ENCODE data around the gene PARP3.

Gene PARP3

DNA sequence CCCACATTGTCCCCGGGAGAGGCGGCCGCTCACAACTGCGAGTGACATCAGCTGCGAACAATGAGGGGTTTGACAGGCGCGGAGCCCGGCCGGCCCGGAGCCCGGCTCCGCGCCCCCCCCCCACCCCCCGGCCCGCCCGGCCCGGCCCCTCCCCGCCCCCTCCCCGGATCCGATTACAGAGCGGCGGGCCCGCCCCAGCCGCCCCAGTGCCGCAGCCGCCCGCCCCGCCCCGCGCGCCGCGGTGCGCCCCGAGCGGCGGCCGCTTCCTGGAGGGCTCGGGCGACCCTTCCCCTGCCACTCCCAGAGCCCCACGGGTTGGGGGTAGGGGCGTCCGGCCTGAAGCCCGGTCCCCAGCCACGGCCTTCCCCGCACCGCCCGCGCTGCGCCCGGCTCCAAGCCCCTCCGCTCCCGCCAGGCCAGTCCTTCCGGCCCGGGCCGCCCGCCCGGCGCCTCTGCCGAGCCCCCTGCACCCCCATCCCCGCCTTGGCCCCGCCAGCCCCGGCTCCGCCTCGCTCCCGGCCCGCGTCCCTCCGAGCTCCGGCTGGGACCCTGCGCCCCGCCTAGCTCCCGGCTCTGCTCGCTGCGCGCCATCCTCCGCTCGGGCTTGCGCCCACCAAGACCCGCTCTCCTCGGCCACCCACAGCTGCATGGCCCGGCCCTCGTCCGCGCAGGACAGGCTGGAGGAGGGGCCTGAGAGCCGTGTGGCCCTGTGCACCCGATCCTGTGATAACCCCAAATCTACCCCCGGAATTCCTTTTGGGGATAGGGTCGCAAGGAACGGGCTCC is 25.4 kb downstream of the PARP3 start, which contains the start of gene PCBP4:
Gene PCBP4, minus strand, starts transcription at position 71 of the 786 bp plus-strand sequence. CDS start 6,214 bp downstream, outside the sequence.
- DNase-seq = no peak

DNA sequence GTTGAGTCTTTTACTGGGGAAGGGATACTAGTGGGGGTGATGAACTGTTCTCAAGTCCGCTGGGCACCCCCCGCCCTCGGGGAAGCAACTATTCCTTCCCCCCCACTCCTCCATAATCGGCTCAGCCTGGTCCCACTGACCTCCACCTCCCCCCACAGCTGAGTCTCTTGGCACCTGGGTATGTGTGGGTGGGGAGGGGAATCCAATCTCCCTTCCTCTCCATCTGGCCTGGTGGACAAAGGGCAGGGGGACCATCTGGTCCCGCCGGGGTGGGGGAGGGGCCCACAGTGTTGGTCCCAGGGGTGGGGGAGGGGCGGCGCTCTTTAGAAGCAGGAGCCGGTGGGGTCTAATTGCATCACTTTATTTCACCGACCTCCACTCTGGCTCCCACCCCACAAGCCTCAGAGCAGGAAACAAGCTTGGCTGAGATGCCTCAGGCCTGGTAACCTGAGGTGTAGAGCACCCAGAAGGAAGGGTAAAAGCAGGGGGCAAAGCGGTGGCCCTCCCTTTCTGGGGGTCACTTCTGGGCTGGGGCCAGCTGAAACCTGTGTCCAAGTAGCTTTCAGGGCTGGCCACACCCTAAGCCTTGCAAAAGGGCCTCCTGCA is 26.1 kb downstream of the PARP3 start:
- no peak for DNase-seq

DNA sequence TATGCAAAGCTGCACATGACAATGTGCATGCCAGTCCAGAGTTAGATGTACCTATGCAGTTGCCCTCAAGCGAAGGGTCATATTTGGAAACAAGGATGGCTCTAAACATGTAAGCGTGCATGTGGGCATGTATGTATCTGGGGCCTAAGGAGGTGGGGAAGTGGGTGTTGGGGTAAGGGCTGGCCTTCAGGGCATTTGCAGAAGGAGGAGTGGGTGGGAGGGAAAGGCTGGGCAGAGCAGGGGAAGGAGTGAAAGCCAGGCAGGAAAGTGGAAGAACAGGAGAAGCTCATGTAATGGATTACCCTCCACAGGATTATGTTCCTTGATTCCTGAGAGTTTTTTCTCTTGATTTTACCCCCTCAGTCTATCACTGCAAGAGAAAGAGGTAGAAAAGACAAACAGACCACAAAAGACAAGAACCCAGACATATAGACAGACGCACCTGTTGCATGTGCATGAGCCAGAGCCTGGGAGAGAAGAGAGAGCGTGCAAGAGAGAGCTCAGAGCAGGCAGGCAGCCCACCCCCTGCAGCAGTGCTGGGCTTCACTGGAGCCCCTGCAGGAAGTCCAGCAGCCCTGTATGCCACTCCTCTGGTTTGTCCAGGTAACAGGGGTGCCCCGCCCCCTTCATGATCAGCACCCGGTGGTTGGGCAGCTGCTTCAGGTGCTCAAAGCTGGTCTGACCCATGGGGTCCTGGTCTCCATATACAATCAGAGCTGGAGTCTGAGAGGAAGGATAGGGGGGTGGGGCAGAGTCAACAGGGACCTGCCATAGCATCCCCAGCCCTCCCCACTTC is 26.9 kb downstream of the PARP3 start:
- no peak for DNase-seq

DNA sequence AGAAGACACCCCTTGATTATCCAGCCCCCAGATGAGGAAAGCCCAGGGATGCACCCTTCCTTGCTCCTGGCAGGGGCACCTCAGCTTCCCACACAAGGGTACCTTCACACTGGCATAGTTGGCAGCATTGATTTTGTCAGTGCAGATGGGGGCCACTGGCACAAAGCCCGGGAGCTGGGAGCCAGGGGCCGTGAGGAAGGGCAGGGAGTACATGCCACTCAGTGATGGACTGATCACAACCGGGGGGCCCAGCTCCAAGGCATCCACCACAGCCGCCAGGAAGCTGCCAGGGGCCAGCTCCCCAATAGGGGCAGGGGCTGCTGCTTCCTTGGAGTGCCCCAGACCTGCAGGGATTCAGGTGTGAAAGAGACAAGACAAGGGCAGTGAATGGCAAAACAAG is 27.7 kb downstream of the PARP3 start:
- DNase-seq = no peak

DNA sequence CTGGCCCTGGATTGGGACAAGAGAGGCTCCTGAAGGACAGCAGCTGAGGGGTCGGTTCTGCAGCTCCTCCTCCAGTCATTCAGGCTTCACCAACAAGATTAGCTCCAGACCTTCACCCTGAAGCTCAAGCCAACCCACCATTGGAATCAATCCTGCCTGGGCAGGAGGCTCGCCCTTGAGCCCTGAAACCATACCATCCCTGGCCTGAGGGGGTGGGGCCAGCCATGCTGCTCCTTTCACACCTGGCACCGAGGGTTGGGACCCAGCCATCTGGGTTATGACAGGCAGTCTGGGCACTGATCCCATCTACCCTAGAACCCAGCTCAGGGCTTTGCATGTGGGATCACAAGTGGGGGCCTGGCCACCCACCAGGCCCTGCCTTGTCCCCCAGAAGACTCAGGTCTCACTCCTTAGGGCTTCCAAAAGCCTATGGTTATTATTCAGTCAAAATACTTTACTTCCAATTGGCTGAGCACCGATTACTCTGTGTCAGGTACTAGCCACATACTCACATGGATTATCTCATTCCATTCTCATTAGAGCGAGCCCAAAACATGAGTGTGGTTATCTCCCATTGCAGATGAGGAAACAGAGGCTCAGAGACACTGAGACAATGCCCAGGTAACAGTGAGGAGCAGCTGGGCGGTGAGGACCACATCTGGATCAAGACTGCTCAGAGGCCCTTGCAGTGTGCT is 28.6 kb downstream of the PARP3 start:
- no peak for DNase-seq

DNA sequence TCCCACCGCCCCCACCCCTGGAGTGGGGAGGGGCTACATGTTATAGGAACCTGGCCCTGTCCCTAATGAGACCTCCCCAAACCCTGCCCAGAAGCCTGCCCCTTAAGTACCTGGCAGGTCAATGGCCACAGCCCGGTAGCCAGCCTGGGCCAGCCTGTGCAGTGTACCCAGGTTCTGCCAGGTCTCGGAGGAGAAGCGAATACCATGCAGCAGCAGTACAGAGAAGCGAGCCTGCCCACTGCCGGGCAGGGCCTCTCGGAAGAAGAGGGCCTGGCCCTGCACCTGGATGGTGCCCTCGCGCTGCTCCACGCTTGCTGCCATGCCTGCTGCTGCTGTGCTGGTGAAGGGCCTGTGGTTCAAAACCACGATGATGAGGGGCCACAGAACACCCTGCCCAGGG is 29.2 kb downstream of the PARP3 start:
- DNase-seq = no peak

DNA sequence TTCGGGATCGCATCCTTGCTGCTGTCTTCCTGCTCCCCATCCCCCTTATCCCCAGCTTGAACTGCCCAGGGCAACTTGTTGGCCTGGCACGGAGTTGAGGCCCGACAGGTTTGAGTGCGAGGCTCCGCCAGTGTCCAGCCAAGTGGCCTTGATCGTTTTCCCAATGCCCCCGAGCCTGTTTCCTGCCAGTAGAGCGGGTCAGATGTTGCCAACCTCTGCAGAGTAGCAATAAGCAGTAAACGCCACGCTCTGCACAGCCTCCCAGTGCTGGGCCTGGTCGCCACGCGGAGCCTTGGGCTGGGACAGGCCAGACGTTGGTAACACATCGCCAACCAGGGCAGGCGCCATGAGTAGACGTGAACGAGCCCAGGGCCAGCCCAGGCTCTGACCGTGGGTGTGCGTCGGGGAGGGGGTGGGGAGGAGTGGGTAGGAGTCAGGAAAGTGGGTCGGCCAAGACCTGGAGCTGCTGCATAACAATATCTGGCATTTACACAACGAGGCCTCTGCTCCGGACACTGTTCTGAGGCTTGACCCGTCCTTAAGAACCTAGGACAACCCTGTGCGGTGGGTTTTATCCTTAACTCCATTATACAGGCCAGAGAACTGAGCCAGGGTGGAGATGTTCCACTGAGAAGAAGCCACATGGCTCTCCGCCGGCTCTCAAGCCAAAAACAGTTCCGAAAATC is 32.3 kb downstream of the PARP3 start:
- no peak for DNase-seq

DNA sequence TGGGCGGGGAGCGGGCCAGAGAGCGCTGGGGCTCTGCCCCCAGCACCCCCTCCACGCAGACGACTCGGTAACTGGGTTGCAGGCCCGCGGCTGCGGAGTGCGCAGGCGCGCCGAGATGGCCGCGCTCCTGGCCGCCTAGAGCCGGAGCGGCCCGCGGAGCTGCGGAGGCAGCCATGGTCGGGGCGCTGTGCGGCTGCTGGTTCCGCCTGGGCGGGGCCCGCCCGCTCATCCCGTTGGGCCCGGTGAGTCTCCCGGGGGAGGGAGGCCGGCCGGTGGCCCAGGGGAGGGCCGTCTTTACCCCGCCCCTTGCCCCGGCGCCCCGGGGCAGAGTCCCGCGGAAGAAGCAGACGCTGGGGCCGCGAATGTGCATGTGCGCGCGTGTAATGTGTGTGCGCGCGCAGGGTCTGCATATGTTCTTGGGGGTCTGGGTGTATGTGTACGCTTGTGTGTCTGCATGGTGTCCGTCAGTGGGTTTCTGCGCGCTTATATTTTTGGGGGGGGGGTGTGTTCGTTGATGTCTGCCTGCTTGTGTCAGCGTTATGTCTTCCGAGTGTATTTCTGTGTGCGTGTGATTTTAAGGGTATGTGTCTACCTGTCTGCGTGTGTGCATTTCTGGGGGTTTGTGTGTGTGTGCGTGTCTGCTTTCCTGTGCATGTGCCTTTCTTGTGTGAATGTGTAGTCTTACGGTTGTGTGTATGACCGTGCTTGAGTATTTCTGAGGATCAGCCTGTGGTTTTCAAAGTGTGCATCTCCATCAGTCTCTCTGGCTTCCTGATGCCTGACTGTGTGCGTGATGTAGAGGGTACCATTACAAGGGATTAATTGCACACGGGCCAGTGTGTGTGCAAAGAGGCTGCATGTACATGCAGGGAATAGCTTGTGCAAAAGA is 33.0 kb downstream of the PARP3 start, which contains the start of gene ABHD14A:
Gene ABHD14A, plus strand, starts transcription at position 102 of the 889 bp plus-strand sequence. Its CDS starts 72 bp downstream, at position 174.
- DNase-seq = peak; percentile 48

DNA sequence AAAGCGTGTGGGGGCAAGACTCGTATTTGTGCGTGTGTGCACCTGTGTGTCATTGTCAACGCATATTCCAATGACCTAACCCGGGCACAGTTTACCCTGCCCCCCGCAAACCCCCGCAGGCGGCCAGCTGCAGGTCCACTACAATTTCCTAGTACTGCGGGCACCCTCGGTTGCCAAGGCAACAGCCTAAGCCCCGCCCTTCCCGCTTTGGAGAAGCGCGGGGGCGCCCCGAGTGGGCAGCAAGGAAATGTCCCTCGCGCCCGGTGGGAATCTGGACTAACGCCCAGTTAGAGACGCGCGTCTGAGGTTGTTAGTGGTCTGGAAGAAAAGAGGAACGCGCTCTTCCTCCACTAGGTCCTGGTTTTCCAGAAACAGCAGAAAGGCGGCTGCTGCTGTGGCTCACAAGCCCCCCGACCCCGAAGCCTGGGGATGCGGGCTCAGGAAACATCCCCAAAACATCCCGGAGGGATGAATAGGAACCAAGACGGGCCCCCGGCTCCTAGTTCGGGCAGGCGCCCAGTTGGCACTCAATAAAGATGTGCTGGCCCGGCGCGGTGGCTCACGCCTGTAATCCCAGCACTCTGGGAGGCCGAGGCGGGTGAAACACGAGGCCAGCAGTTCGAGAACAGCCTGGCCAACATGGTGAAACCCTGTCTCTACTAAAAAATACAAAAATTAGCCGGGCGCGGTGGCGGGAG is 33.8 kb downstream of the PARP3 start:
- DNase-seq = no peak

DNA sequence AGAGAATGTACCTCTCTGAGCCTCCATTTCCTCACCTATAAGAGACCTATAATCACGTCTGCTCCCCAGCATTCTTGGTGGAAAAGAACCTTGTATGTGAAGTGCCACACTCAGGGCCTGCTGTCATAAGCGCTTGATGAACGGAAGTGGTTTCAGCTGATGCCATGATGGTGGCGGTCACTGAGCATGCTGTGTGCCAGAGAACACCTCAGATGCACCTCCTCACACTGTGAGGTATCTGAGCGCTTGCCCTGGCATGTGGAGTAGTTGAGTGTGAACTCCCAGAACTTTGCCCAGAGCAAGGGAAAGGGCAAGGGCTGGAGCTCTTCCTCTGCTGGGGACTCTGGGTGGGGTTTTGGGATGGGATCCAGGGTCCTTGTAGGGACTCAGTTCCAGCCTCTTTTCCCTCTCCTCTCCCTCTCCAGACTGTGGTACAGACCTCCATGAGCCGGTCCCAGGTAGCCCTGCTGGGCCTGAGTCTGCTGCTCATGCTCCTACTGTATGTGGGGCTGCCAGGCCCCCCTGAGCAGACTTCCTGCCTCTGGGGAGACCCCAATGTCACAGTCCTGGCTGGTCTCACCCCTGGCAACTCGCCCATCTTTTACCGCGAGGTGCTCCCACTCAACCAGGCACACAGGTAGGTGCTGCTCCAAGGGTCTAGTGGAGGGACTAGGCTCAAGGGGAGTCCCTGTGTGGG is 35.4 kb downstream of the PARP3 start:
- no peak for DNase-seq

DNA sequence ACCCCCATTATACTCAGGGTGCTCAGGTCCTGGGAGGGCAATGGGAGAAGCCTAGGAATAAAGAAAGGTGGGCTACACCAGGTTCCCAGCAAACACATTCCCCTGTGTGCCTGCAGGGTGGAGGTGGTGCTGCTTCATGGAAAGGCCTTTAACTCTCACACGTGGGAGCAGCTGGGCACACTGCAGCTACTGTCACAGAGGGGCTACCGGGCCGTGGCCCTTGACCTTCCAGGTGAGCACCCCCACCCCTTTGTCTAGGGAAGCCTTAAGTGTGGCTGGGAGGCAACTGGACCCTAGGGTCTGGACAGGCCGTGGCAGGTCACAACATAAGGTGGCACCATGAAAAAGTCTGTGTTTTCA is 36.0 kb downstream of the PARP3 start:
- no peak for DNase-seq

DNA sequence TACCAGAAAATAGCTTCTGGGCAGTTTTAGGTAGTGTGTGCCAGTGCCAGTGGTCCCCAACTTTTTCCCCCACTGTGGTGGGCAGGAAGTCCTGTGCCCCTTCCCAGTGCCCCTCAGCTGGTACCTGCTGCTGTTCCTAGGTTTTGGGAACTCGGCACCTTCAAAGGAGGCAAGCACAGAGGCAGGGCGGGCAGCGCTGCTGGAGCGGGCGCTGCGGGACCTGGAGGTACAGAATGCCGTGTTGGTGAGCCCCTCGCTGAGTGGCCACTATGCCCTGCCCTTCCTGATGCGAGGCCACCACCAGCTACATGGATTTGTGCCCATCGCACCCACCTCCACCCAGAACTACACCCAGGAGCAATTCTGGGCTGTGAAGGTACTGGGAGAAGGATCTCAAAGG is 38.1 kb downstream of the PARP3 start:
- no peak for DNase-seq

DNA sequence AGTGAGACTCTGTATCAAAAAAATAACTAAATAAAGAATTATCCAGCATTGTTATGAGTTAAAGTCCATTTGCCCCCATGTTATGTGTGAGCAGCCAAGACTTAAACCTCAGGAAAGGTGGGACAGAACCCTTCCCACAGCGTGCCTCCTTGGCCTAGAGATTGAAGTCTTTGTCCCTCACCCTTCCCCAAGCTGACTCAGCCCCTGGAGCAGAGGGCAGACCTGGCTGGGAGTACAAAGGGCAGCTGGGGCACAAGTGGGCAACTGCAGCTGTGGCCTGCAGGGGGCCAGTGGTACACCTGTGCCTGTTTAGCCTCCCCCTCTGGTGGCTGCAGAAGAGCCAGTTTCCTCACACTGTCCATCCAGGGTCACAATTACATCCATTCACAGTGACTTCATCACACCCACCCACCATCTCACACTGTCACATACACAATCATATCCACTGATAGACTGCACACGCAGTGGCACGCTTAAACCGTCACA is 40.2 kb downstream of the PARP3 start:
- no peak for DNase-seq

DNA sequence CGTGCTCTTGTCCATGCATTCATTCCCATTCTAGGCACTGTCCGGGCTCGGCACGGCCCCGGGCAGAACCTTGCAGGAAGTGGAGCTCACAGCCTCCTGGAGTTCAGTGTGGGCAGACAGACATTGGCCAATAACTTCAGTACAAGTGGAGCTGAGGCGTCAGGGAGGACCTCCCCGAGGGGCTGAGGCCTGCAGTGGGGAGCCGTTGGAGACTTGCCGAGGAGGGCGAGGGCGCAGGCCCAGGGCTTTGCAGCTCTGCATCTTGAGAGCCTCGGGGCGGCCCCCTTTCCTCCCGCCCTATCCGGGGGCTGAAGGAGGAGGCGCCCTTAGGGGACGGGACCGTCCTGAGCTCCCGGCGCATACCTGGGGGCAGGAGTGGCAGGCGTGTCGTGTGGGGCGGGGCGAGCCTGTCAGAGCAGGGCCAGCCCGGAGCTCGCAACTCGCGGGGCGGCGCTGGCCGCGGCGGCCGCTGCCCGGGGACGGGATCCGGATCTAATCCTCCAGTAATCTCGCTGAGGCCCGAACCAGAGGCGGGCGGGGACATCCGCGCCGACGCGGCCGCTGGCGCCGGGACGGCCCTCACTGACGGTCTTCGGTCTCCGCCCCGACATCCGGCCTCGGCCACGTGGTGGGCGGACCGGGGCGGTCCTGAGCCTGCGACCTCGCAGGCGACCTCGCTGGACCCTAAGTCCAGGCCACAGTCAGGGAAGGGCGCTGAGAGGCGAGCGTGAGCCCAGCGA is 40.8 kb downstream of the PARP3 start, which contains the start of gene ACY1:
Gene ACY1, plus strand, starts transcription at position 698 of the 740 bp plus-strand sequence. CDS start 530 bp downstream, outside the sequence.
- DNase-seq = peak; percentile 56

DNA sequence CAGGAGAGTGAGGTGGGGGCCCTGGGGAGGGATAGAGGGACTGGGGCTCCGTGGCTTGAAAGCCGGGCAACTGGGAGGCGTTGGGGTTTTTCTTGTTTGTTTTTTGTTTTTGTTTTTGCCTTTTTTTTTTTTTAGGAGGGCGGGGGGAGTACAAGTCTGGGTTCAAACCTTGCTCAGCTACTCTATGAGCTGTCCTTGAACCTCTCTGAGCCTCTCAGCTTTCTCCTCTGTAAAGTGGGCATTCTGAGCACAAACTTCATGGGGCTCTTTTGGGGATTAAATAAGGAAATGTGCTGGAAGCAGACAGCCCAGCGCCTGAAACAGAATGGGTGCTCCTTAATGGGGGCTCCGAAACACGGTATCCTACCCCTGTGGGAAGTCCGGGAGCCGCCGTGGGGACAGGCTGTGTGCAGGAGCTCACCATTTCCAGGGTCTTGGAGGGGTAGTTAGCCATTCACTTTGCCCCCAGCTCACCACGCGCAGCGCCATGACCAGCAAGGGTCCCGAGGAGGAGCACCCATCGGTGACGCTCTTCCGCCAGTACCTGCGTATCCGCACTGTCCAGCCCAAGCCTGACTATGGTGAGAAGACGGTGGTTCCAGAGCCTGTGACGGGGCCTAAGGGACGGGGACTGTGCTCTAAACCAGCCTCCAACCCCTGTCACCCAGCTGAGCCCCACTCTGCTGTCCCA is 41.6 kb downstream of the PARP3 start:
- no peak for DNase-seq

DNA sequence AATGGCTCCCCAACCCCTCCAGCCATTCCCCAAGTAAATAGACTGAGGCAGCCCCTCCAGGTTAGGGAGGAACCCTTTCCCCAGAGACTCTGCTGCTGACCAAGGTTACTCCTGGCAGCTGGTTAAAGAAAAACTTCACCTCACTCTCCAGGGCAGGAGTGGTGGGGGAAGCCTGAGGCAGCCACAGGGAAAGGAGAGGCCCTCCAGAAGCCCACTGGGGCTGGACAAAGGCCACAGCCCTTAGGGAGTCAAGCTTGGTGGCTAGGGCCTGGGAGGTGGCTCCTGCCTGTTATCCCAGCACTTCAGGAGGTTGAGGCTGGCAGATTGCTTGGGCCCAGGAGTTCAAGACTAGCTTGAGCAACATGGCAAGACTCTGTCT is 42.1 kb downstream of the PARP3 start:
- DNase-seq = no peak

DNA sequence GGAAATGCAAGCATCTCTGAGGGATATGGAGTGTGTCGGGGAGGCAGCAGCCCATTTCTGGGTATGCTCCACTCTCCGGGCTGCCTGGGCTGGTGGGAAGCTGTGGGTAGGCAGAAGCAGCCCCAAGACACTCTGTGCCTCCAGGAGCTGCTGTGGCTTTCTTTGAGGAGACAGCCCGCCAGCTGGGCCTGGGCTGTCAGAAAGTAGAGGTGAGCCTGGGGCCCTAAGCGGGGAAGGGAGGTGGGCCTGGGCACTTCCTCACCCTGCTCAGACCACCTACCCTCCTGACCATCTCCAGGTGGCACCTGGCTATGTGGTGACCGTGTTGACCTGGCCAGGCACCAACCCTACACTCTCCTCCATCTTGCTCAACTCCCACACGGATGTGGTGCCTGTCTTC is 42.9 kb downstream of the PARP3 start:
- no peak for DNase-seq
